Cardiac muscle cell (in vitro differentiated cells and primary cell): Measurements from ENCODE around the gene CDV3. TPM values are rescaled to one million over a fixed set of nuclear protein-coding genes. Genes with fewer than 3 reads are reported as not detected.

Experiments used
- DNase-seq, 2 donors: peaks; one replicate each; pipeline versions ENCODE4 v3.0.0 to v3.0.0-alpha.2; 2010 to 2017; ENCODE audit warnings: low read depth in 1 of 2, low spot score in 1 of 2
- H3K27ac ChIP-seq: fragments of 200-600 bp; sonication (generic); 2 replicates; pipeline ENCODE4 v1.5.1; 2016
- H3K27me3 ChIP-seq: fragments of 200-600 bp; sonication (generic); 2 replicates; pipeline ENCODE4 v1.6.0; 2016; ENCODE audit warnings: control low read depth
- H3K36me3 ChIP-seq: fragments of 200-600 bp; sonication (generic); 2 replicates; pipeline ENCODE4 v1.5.1; 2016; ENCODE audit warnings: control low read depth
- H3K4me1 ChIP-seq: fragments of 200-600 bp; sonication (generic); 2 replicates; pipeline ENCODE4 v1.8.1; 2017; ENCODE audit warnings: low read depth, mild to moderate bottlenecking, mixed run types
- H3K4me3 ChIP-seq: fragments of 200-600 bp; sonication (generic); 2 replicates; pipeline ENCODE4 v1.5.1; 2016; ENCODE audit warnings: mild to moderate bottlenecking
- H3K9me3 ChIP-seq: fragments of 200-600 bp; sonication (generic); 2 replicates; pipeline ENCODE4 v1.5.1; 2017; ENCODE audit warnings: low read depth, mild to moderate bottlenecking, control low read depth
- polyA plus RNA-seq: library from polyadenylated mRNA; unstranded; fragments of >200 nt; fragmentation: Nextera tagmentation; extraction: Ambion mirVana; gene quantifications from 2 replicates; pipeline ENCODE4 v1.2.1, GENCODE V29; 2016
- total RNA-seq: library from RNA; depleted of rRNA; stranded (reverse); fragments of >200 nt; gene quantifications from 2 replicates; pipeline ENCODE4 v1.2.3, GENCODE V29; 2016
- TF ChIP-seq, protein P1 (sequence below): IDR thresholded peaks from 2 replicates; pipeline ENCODE4 v1.5.1; 2012; ENCODE audit warnings: low read depth, mild to moderate bottlenecking, low read length

CDV3 gene
- total and polyA plus RNA-seq, 2 experiments from 2014 or later: 56.7 to 100 TPM

DNA sequence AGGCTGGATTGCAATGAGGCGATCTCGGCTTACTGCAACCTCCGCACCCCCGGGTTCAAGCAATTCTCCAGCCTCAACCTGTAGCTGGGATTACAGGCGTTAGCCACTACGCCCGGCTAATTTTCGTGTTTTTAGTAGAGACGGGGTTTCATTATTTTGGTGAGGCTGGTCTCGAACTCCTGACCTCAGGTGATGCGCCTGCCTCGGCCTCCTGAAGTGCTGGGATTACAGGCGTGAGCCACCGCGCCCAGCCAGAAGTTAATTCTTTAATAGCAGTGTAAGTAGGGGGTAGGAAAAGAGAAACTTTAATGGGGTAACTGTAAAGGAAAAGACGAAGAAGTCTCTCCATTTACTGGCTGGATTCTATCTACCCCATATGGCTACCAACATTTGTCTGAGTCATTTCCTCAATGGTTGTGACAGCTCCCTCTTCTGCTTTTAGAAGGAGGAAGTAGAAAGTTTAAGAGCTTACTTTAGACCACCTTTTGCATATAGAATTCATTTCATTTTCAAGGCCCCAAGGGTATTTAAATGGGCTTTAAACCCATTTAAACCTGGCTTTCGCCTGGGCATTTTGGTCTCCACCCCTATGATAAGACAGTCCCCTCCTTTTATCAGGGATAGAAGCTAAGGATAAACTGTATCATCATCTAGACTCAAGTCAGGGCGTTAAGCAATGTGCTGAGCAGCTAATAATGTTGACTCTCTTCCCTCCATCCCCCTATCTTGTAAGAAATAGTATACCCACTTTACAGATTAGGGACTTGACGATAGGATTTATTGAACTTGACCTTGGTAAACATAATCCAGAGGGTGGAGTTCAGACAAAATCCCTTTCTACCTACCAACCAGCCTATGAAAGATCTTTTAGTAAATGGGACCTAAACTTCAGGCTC, 1.1 kb upstream of the CDV3 start:
- Histone ChIP-seq H3K36me3 (peaks cover 4% of the 10 kb centered on the region), H3K27me3 (no peaks in the 10 kb centered on the region), H3K9me3 (no peaks in the 10 kb centered on the region), H3K4me3 (peak overlapping the region; percentile 12), H3K4me1 (peaks cover 15% of the 10 kb centered on the region), H3K27ac (peak overlapping the region; percentile 93)
- TF ChIP-seq, protein P1, sequence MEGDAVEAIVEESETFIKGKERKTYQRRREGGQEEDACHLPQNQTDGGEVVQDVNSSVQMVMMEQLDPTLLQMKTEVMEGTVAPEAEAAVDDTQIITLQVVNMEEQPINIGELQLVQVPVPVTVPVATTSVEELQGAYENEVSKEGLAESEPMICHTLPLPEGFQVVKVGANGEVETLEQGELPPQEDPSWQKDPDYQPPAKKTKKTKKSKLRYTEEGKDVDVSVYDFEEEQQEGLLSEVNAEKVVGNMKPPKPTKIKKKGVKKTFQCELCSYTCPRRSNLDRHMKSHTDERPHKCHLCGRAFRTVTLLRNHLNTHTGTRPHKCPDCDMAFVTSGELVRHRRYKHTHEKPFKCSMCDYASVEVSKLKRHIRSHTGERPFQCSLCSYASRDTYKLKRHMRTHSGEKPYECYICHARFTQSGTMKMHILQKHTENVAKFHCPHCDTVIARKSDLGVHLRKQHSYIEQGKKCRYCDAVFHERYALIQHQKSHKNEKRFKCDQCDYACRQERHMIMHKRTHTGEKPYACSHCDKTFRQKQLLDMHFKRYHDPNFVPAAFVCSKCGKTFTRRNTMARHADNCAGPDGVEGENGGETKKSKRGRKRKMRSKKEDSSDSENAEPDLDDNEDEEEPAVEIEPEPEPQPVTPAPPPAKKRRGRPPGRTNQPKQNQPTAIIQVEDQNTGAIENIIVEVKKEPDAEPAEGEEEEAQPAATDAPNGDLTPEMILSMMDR: no peak
- peak in 1 of 2 donors; percentile 58 for DNase-seq

DNA sequence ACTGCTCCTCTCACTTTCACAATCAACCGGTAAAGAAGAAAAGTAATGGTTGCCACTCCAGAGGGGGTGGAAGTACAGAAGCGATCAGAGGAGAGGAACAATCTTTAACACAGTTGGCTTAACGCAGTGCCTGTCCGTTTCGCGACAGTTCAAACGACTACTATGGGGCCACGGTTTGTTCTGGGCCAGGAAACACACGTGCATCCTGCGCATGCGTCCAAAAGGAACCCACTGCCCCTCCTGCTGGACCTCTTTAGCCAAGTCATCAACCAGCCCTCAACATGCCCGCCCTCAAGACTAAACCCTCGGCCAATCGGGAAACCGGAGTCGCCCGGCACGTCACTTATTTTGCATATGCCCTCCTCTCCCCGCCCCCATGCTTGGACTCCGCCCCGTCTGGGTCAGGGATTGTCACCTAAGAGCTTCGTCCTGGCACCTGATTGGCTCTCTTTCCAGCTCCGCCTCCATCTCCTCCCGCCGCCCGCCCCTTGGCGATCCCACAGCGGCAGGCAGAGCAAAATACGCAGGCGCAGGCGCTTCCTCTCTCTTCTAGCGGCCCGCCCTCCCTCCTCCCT, 345 bp upstream of the CDV3 start:
- peak overlapping the region; percentile 67 for H3K4me3 ChIP-seq
- peak; percentile 100 for DNase-seq
- TF ChIP-seq, protein P1: peak; percentile 13
- peak overlapping the region; percentile 99 for H3K27ac ChIP-seq
- H3K27me3 ChIP-seq: no peaks in the 10 kb centered on the region
- peaks cover 10% of the 10 kb centered on the region for H3K36me3 ChIP-seq
- H3K9me3 ChIP-seq: no peaks in the 10 kb centered on the region
- peaks cover 15% of the 10 kb centered on the region for H3K4me1 ChIP-seq

DNA sequence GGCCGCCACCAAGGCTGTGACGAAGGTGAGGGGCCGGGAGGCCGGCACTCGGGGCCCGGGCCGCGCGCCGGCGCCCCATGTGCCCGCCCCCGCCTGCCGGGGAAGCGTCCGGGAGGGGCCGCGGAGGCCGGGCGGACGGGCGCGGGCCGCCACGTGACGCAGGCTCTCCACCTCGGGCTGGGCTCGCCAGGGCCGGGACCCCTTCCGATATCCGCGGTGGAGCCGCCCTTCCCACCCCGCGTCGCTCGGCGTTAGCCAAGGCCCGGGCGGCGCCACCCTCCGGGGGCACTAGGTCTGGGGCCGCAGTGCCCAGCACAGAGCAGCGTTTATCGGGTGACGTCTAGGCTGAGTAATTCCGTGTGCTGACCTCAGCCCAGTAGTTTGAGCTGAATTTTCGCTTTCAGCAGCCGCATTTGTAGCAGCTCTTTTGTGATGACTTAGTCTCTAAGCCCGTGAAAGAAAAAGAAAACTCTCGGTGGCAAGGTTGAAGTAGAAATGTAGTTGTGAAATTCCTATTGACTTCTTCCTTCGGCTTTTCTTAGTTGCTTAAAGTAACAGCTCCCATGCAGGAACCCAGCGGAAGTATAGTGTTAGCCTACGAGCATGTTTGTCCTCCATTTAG, 885 bp downstream of the CDV3 start:
- peaks cover 11% of the 10 kb centered on the region for H3K36me3 ChIP-seq
- peak overlapping the region; percentile 67 for H3K4me3 ChIP-seq
- H3K4me1 ChIP-seq: peaks cover 15% of the 10 kb centered on the region
- H3K27me3 ChIP-seq: no peaks in the 10 kb centered on the region
- H3K9me3 ChIP-seq: no peaks in the 10 kb centered on the region
- H3K27ac ChIP-seq: peak overlapping the region; percentile 99
- TF ChIP-seq, protein P1: peak; percentile 16
- peak; percentile 74 to 87 for DNase-seq

DNA sequence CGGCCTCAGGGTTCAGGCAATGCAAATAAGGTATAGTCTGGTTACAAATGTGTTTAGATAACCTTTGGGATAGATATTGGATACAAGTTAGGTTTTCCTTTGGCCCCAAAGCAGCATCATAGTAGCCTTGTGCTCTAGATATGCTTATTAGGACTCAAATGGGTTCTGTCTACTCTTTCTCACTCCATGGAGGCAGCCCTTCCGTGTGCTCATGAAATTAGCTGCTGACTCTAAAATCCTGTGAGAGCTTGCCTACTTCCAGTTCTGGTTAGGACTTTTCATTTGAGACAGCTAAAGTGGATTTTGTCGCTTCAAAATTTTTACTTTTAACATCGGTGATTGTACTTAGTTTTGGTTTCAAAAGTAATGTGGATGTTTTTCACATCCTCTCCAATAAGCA, 1.6 kb downstream of the CDV3 start:
- peaks cover 14% of the 10 kb centered on the region for H3K36me3 ChIP-seq
- H3K27ac ChIP-seq: peak overlapping the region; percentile 99
- TF ChIP-seq, protein P1: no peak
- H3K9me3 ChIP-seq: no peaks in the 10 kb centered on the region
- no peak for DNase-seq
- H3K4me1 ChIP-seq: peaks cover 15% of the 10 kb centered on the region
- no peaks in the 10 kb centered on the region for H3K27me3 ChIP-seq
- H3K4me3 ChIP-seq: peak overlapping the region; percentile 67

DNA sequence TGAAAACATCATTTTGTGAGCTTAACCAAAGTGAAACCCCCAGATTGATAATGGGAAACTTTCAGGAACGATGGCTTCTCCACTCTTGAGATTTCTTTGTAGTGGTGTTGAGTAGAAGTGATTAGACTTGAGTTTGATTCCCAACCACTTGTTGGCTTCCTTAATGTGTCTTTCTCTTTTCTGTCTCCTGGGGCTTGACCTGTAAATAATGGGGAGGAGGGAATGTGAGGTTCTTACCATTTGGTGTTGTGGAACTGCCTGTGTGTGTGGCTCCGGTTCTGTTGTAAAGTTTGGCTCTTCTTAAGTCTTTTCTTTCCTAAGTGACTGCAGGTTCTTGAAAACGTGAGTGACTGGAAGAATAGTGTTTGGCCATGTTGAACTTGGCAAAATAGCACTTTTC, 2.7 kb downstream of the CDV3 start:
- TF ChIP-seq, protein P1: no peak
- Histone ChIP-seq H3K27ac (peak overlapping the region; percentile 29), H3K9me3 (no peaks in the 10 kb centered on the region), H3K27me3 (no peaks in the 10 kb centered on the region), H3K4me1 (peaks cover 15% of the 10 kb centered on the region), H3K36me3 (peaks cover 17% of the 10 kb centered on the region), H3K4me3 (no peak overlapping the region)
- DNase-seq: peak in 1 of 2 donors; percentile 29
